ENCODE results near the gene CDK6.

DNA sequence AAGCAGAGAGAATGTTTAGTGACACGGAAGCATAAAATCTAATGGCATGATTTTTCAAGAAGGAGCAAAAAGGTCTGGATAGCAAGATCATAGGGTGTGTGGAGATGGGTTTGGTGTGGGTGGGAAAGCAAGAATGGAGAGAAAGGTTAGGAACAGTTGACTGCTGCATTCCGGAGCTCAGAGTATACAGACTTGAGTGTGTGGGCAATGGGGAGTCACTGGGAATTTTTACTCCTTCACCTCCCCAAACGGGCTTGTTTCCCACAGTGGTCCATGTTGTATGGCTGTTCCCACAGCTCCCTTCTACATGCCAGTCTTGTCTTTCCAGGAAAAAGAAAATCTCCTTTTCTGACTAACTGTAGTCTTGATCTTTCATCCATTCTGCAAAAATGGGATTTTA lies 122.1 kb downstream of the CDK6 start:
- TF ChIP-seq CTCF (IDR thresholded peaks at IDR 0.05; ENCODE audit: low read depth, low read length) (no peak), EZH2phosphoT487 (IDR thresholded peaks at IDR 0.05; ENCODE audit: low read depth) (no peak)

Measured in OCI-LY3 (cell line).